ENCODE measurements around the gene MED6.

The MED6 gene

GRCh38 chr14:70600382-70601157 is at the start of gene MED6:
TSS of gene MED6 (minus strand) at chr14:70600655. CDS start at chr14:70600637, 18 bp downstream.
- peak; percentile 65 to 88 (median 75) for DNase-seq (ENCODE audit: low read depth in 2 of 3, low spot score in 2 of 3)

- no peak for DNase-seq (ENCODE audit: low read depth in 2 of 3, low spot score in 2 of 3)
Measured at GRCh38 chr14:70649803-70650202, 49.3 kb upstream of the MED6 start.

- no peak for DNase-seq (ENCODE audit: low read depth in 2 of 3, low spot score in 2 of 3)
Measured at GRCh38 chr14:70648346-70648745, 47.9 kb upstream of the MED6 start.

GRCh38 chr14:70646705-70647104 is 46.2 kb upstream of the MED6 start:
- DNase-seq (ENCODE audit: low read depth in 2 of 3, low spot score in 2 of 3): no peak

GRCh38 chr14:70645892-70646291 is 45.4 kb upstream of the MED6 start:
- no peak for DNase-seq (ENCODE audit: low read depth in 2 of 3, low spot score in 2 of 3)

DNA sequence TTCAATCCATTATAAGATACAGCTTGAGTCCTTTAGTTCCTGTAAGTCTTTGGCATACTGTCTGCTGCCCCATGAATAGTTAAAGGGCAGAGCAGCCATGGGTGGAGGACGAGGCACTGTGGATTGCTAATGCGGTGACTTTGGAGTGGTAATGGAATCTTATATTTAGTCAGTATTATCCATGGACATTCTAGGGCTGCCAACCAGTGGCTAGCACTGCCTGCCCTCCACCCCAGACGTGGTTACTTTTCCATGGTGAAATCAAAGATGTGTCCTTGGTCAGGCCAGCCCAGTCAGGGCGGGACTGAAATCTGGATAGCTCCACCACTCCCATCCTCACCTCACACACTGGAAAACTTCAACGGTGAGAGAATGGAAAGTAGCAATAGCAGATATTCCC is 43.5 kb upstream of the MED6 start:
- no peak for DNase-seq (ENCODE audit: low read depth in 2 of 3, low spot score in 2 of 3)

- no peak for DNase-seq (ENCODE audit: low read depth in 2 of 3, low spot score in 2 of 3)
Measured at GRCh38 chr14:70642303-70643235, 42.1 kb upstream of the MED6 start.

- no peak for DNase-seq (ENCODE audit: low read depth in 2 of 3, low spot score in 2 of 3)
Measured at GRCh38 chr14:70641548-70642302, 41.3 kb upstream of the MED6 start, which contains the start of gene TTC9. TSS of gene TTC9 (plus strand) at chr14:70641916. CDS start at chr14:70642130, 214 bp downstream.

DNA sequence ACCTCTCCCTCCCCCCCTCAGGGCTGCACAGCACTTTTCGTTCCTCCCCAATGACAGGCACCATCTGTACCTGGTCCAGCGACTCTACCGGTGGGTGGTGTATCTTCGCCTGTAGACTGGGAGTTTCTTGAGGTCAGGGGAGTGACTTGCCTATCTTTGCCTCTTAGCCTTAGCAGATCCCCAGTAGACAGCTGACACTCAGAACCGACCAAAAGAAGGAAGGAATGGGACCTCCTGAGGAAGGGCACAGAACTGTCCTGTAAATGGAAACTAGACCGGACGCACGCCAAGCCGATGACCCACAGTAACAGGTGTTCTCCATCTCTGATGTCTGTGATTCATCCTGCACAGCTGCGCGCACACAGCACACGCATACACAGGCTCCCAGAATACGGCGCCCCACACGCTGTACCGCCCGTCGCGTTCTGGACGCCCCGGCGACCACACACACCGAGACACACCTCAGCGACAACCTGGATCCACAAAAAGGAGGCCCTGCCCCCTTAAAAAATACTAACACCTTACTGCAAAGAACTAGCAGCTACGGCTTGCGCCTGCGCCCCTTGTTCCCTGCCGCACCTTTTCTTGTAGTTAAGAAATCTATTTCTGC is 40.6 kb upstream of the MED6 start:
- DNase-seq (ENCODE audit: low read depth in 2 of 3, low spot score in 2 of 3): no peak

DNA sequence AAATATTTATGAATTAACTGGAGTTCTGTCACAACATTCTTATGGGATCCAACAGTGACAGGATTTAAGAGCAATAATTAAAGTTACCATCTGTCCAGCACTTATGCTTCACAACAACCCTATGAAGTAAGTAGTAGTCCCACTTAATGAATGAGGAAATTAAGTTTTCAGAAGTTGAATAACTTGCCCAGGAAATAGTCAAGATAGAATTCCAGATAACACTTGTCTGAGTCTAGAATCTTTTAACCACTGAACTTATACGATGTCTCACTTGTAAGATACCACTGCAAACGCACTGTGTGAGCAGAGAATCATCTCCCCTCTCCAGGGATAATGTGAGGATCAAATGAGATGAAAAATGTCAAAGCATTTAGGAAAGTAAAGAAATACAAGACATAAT is 38.0 kb upstream of the MED6 start:
- DNase-seq (ENCODE audit: low read depth in 2 of 3, low spot score in 2 of 3): no peak

- DNase-seq (ENCODE audit: low read depth in 2 of 3, low spot score in 2 of 3): no peak
Measured at GRCh38 chr14:70635971-70636595, 35.6 kb upstream of the MED6 start.

DNA sequence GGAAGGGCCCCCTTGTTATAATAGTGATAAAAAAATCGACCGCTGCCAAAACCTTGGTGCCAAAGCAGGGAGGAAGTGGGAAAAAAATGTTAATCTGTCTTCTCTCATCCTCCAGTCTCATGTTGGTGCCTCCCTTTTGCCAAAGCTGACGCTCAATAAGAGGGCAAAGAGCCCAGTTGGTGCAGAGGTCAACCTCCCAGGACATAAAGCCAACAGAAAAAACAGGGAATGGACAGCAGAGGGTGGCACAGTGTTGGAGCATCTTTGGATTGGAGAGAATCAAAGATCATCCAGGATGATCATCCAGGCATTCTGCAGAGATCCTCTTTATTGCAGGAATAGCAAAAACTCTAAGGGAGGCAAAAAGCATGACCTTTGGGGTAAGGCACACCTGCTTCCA is 31.5 kb upstream of the MED6 start:
- no peak for DNase-seq (ENCODE audit: low read depth in 2 of 3, low spot score in 2 of 3)

DNA sequence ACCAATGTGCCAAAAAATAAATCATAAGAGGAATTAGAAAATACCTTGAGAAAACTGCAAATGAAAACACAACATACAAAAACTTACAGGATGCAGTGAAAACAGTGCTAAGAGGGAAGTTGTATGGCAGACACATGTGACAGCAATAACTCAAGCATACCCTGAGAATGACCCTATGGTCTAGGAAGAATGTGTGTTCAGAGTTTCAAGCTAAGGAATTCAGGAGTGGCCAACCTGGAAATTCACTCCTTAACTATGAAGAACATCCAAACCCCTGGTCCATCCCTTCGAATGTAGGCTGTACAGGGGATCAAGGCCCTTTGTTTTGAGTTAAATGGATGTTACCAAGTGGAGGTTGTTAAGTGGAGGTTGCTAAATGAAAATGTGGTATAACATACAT is 24.5 kb upstream of the MED6 start:
- DNase-seq (ENCODE audit: low read depth in 2 of 3, low spot score in 2 of 3): no peak

DNA sequence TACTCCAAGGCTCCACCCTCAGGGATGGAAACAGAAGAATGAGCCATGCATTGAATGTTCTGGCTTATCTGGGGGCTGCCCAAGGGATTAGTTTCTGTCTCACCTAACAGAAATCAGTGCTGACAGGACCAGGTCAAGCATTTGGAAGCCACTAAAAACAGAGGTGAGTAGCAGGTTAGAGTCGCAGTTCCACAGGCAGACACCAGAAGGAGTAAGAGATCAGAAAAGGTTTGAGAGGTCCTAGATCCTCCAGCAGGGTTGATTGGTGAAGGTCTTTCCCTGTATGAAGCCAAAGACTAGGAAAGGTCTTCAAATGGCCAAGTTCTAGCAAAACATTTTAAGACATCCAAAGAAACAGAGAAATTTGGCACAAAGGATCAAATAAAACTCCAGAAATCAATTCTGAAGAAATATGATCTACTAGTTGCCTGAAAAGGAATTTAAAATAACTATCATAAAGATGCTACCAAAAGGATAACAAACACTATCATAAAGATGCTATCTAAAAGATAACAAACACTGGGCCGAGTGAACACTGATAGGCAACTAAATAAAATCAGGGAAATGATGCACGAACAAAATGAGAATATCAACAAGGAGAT is 21.8 kb upstream of the MED6 start:
- DNase-seq (ENCODE audit: low read depth in 2 of 3, low spot score in 2 of 3): no peak

GRCh38 chr14:70619708-70620107 is 19.3 kb upstream of the MED6 start:
- DNase-seq (ENCODE audit: low read depth in 2 of 3, low spot score in 2 of 3): no peak

DNA sequence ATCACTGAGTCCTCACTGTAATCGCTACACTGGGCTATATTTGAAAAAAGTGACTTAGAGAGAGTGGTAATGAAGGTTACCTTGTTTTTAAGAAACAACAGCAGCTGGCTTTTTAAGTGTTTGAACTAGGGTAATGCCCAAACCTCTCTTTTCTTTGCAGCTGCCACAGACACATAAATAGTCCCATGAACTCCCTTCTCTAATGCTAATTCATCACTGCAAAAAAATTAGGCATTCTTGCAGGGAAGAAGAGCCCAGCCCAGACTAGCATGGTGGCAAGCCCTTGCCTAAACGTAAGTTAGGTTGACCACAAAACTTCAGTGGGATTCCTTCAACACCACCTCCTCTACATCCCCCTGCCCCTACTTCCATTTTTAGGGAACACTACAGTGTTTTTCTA is 17.9 kb upstream of the MED6 start:
- DNase-seq (ENCODE audit: low read depth in 2 of 3, low spot score in 2 of 3): no peak

- no peak for DNase-seq (ENCODE audit: low read depth in 2 of 3, low spot score in 2 of 3)
Measured at GRCh38 chr14:70616646-70617045, 16.2 kb upstream of the MED6 start.

DNA sequence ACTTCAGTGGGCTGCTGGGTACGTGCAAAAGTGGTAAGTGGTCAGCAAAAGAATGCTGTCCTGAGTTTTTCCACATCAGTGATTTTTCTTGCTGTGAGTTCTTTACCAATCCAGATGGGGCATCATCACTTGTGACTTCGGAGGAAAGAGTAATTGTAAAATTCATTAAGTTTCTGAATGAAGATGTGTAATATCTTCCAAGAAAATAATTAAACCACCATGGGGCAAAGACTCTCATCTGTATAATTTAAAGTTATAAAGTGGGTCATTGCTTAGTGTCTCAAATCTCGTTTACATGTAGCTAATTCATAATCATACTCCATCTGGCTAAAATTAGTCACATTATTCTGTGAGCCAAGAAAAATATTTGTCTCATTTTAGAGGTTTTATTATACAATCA is 10.8 kb upstream of the MED6 start:
- no peak for DNase-seq (ENCODE audit: low read depth in 2 of 3, low spot score in 2 of 3)

- no peak for DNase-seq (ENCODE audit: low read depth in 2 of 3, low spot score in 2 of 3)
Measured at GRCh38 chr14:70602254-70602653, 1.8 kb upstream of the MED6 start.

GRCh38 chr14:70601162-70601561 is 707 bp upstream of the MED6 start:
- DNase-seq (ENCODE audit: low read depth in 2 of 3, low spot score in 2 of 3): no peak
